ENCODE measurements around the gene CBLN3.

GRCh38 chr14:24387009-24387345, 42.5 kb downstream of the CBLN3 start:
- no peak for TF ChIP-seq POLR2A (IDR thresholded peaks at IDR 0.05)
- TF ChIP-seq POLR2AphosphoS5 (IDR thresholded peaks at IDR 0.05): no peak
- TF ChIP-seq EP300 (IDR thresholded peaks at IDR 0.05): no peak
- TF ChIP-seq CTCF (IDR thresholded peaks at IDR 0.05): no peak
